K562 (cell line): ENCODE results near the gene ADAT1. TPM values are rescaled to one million over a fixed set of nuclear protein-coding genes. Genes with fewer than 3 reads are reported as not detected.

Experiments used
- ATAC-seq: fragments of 200-7000 bp; cut with Tn5 transposase; 3 replicates; pipeline ENCODE4 v1.9.1; 2020; ENCODE audit warnings: moderate library complexity
- BruUV-seq: library from RNA; stranded (reverse); fragments of 400-500 nt; replicated peaks from 2 replicates; lab custom pipeline; 2021; lab: Mats Ljungman, UMichigan
- CTCF ChIA-PET: fragments of 300-600 bp; formaldehyde crosslinking; extraction: SDS; loops from one replicate; lab custom pipeline; 2021; ENCODE audit warnings: low intra/inter-chr PET ratio; lab: Yijun Ruan, JAX
- POLR2A ChIA-PET: fragments of 300-600, 350-650 bp; sonication (Branson Sonifier 250); formaldehyde crosslinking; extraction: SDS; loops from one replicate; lab custom pipeline; 2021; ENCODE audit warnings: antibody characterized with exemption, inconsistent platforms; lab: Yijun Ruan, JAX
- DNase-seq, 4 experiments: peaks; one replicate each; pipeline versions ENCODE4 v3.0.0 to v3.0.0-alpha.2; 2011 to 2018; ENCODE audit warnings: low spot score in 3 of 4, mixed read lengths in 3 of 4; ENCODE audit errors: extremely low read depth in 1 of 4
- FAIRE-seq: peaks from 2 replicates; lab custom pipeline; 2011; peaks lifted over from hg19 to GRCh38; lab: Jason Lieb, UNC
- H2AFZ ChIP-seq: 2 replicates; pipeline ENCODE4 v1.6.0; 2011; ENCODE audit warnings: low read depth, low read length, control low read depth, inconsistent platforms
- H3K27ac ChIP-seq: fragments of 200-600 bp; 3 replicates; pipeline ENCODE4 v1.8.0; 2011; ENCODE audit warnings: low read depth, mild to moderate bottlenecking, control low read depth, inconsistent platforms, low read length, moderate library complexity, mixed read lengths; ENCODE audit errors: extremely low read depth
- H3K27me3 ChIP-seq, 2 experiments: fragments of 300-600 bp in 1 of 2; 2 replicates in 1 of 2; 3 replicates in 1 of 2; pipeline versions ENCODE4 v1.6.0 to v1.8.0; 2011; ENCODE audit warnings: inconsistent platforms in 2 of 2, low read length in 2 of 2, mild to moderate bottlenecking in 1 of 2, mixed read lengths in 1 of 2, moderate library complexity in 1 of 2; ENCODE audit not compliant: control insufficient read depth in 2 of 2, insufficient read depth in 2 of 2
- H3K36me3 ChIP-seq: fragments of 300-600 bp; 3 replicates; pipeline ENCODE4 v1.8.0; 2011; ENCODE audit warnings: mild to moderate bottlenecking, low read length, inconsistent platforms; ENCODE audit not compliant: control insufficient read depth, insufficient read depth
- H3K4me1 ChIP-seq, 2 experiments: fragments of 200-600 bp in 1 of 2; replicated peaks in 1 of 2; 2 replicates in 1 of 2; 3 replicates in 1 of 2; pipeline versions ENCODE4 v1.5.1 to v1.8.0; 2011; ENCODE audit warnings: inconsistent platforms in 2 of 2, low read length in 2 of 2, mild to moderate bottlenecking in 1 of 2, mixed read lengths in 1 of 2, moderate library complexity in 1 of 2; ENCODE audit not compliant: control insufficient read depth in 2 of 2, insufficient read depth in 2 of 2
- H3K4me2 ChIP-seq: 2 replicates; pipeline ENCODE4 v1.6.1; 2011; ENCODE audit warnings: low read length, control low read depth, inconsistent platforms, mixed read lengths; ENCODE audit not compliant: insufficient read depth
- H3K4me3 ChIP-seq: fragments of 200-600 bp; sonication (generic), shearing (Covaris generic); 2 replicates; pipeline ENCODE4 v1.5.1; 2016; ENCODE audit warnings: control low read depth, inconsistent platforms
- H3K79me2 ChIP-seq: fragments of 200-600 bp; 3 replicates; pipeline ENCODE4 v1.8.0; 2011; ENCODE audit warnings: low read length, inconsistent platforms; ENCODE audit not compliant: control insufficient read depth, insufficient read depth
- H3K9ac ChIP-seq, 2 experiments: 2 replicates each; pipeline versions ENCODE4 v1.6.0 to v1.6.1; 2011; ENCODE audit warnings: low read depth in 2 of 2, low read length in 2 of 2, control low read depth in 1 of 2, inconsistent platforms in 1 of 2, mild to moderate bottlenecking in 1 of 2, mixed read lengths in 1 of 2; ENCODE audit not compliant: insufficient read depth in 1 of 2
- H3K9me1 ChIP-seq: one replicate; pipeline ENCODE4 v1.6.0; 2011; ENCODE audit warnings: inconsistent platforms, mild to moderate bottlenecking, low read length, moderate library complexity; ENCODE audit not compliant: control insufficient read depth, insufficient read depth
- H3K9me3 ChIP-seq: replicated peaks from 2 replicates; pipeline ENCODE4 v1.5.1; 2011; ENCODE audit warnings: low read depth, low read length, inconsistent platforms; ENCODE audit not compliant: control insufficient read depth, insufficient read depth
- H4K20me1 ChIP-seq: replicated peaks from 2 replicates; pipeline ENCODE4 v1.6.1; 2011; ENCODE audit warnings: low read length, inconsistent platforms, mixed read lengths; ENCODE audit not compliant: control insufficient read depth, insufficient read depth
- NR4A1 ChIP-seq, 2 experiments: fragments of 250-450 bp in 1 of 2; fragments of 450-650 bp in 1 of 2; sonication (Bioruptor Pico) in 1 of 2; IDR thresholded peaks; 2 replicates each; pipeline versions ENCODE4 v1.4.0 to v1.6.1; 2016 to 2020; ENCODE audit warnings: mild to moderate bottlenecking in 2 of 2, missing compliant biosample characterization in 1 of 2, missing genetic modification characterization in 1 of 2, moderate library complexity in 1 of 2
- POLR2A ChIP-seq: fragments of 450-650 bp; conservative IDR thresholded peaks from 2 replicates; pipeline ENCODE4 v1.6.1; 2016
- RFX1 ChIP-seq: fragments of 450-650 bp; IDR thresholded peaks from 2 replicates; pipeline ENCODE4 v1.6.1; 2016; ENCODE audit warnings: mild to moderate bottlenecking, moderate library complexity
- ZNF274 ChIP-seq: IDR thresholded peaks from 2 replicates; pipeline ENCODE4 v1.6.1; 2011; ENCODE audit warnings: low read depth, mild to moderate bottlenecking, low read length, moderate library complexity, borderline replicate concordance
- ZNF384 ChIP-seq: IDR thresholded peaks from 2 replicates; pipeline ENCODE4 v1.6.1; 2012; ENCODE audit warnings: low read depth, low read length, improper control_type of control experiment
- WGBS: fragments of 100-300 bp; shearing (Covaris generic); methylation state at CpG from one replicate; pipeline ENCODE4 v1.1.6; 2016; ENCODE audit warnings: low coverage, mixed read lengths; ENCODE audit not compliant: insufficient coverage; ENCODE audit errors: missing lambda C conversion rate; 5-methylcytosine and 5-hydroxymethylcytosine counted together
- in situ Hi-C: fragments of 300-500 bp; cut with MboI; formaldehyde crosslinking; loops from 4 replicates; pipeline ENCODE4 v1.15.0; 2018; ENCODE audit warnings: inconsistent platforms, mixed read lengths
- intact Hi-C: fragments of 100-400 bp; cut with micrococcal nuclease; formaldehyde crosslinking; loops from 2 replicates; pipeline ENCODE4 v1.14.2; 2022
- polyA plus RNA-seq, 8 experiments: library from polyadenylated mRNA; depleted of rRNA in 4 of 8; stranded (reverse) in 5 of 8; unstranded in 3 of 8; fragments of >200 nt; fragmentation: Nextera tagmentation in 2 of 8; fragmentation: Illumina TruSeq in 1 of 8; extraction: Ambion mirVana in 2 of 8; extraction: Trizol in 1 of 8; gene quantifications; 2 replicates each; pipeline versions ENCODE4 v1.2.1 to v1.2.3, GENCODE V29; 2011 to 2014; ENCODE audit warnings: inconsistent platforms in 1 of 8, missing spikeins in 1 of 8
- total RNA-seq, 7 experiments: library from RNA; depleted of rRNA in 6 of 7; stranded (reverse); fragments of >200 nt in 6 of 7; fragmentation: Illumina TruSeq in 2 of 7; extraction: Trizol in 2 of 7; gene quantifications; 2 replicates each; pipeline versions ENCODE4 v1.2.1 to v1.2.3, GENCODE V29; 2011 to 2021; ENCODE audit warnings: low replicate concordance in 1 of 7
- TF ChIP-seq, protein P1 (sequence below), 2 experiments: fragments of 450-650 bp in 1 of 2; IDR thresholded peaks; 2 replicates each; pipeline ENCODE4 v1.6.1; 2011 to 2017; ENCODE audit warnings: low read depth in 2 of 2, antibody characterized with exemption in 1 of 2, borderline replicate concordance in 1 of 2, low read length in 1 of 2, mild to moderate bottlenecking in 1 of 2, mixed read lengths in 1 of 2; ENCODE audit not compliant: control insufficient read depth in 1 of 2
- TF ChIP-seq, protein P2 (sequence below): IDR thresholded peaks from 2 replicates; pipeline ENCODE4 v1.6.1; 2011; ENCODE audit warnings: borderline replicate concordance, low read depth, mild to moderate bottlenecking, moderate library complexity, low read length; ENCODE audit not compliant: insufficient read depth, poor library complexity, severe bottlenecking

Gene ADAT1
- total and polyA plus RNA-seq, 9 of the 15 experiments (the other 6 are each of a cell fraction or from before 2014, with no cell fraction given), result 16.0 to 36.7 (median 28.2) TPM

DNA sequence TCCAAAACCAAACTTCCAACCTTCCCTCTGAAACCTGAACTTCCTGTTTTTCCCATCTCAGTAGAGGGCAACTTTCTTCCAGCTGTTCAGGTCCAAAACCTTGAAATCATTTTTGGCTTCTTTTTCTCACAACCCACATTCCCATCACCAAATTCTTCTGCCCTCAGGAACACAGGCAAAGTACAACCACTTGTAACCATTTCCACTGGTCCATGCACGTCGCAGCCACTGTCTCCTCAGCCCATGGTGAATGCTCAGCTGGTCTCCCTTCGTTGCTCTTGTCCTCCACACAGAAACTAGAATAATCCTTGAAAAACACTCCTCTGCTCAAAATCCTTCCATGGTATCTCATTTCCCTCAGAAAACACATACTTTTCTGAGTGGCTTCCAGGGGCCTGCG, 3.7 kb upstream of the ADAT1 start:
- Histone ChIP-seq H3K79me2 (peaks cover 11% of the 10 kb centered on the region), H3K36me3 (peaks cover 72% of the 10 kb centered on the region), H3K4me3 (no peak overlapping the region), H3K27me3 (no peaks in the 10 kb centered on the region), H3K4me2 (no peak overlapping the region), H3K9me1 (no peaks in the 10 kb centered on the region), H3K4me1 (peaks cover 16 to 18% of the 10 kb centered on the region in 2 experiments), H2AFZ (no peak overlapping the region), H3K9me3 (no peaks in the 10 kb centered on the region), H3K9ac (no peak overlapping the region), H4K20me1 (no peaks in the 10 kb centered on the region), H3K27ac (no peak overlapping the region)
- in situ Hi-C loops, result loop anchor here (25.0 kb wide), 1 partner anchor 1560 kb away; the partner anchor contains the start of genes MON1B and SYCE1L
- CTCF ChIA-PET, result no interaction called here
- DNase-seq (no peak), FAIRE-seq (no peak), ATAC-seq (no peak)
- POLR2A ChIA-PET, result interaction anchor here (0.6 to 1.1 kb wide), 3 partner anchors 21 to 62 kb away, joined by 3 read pairs; partner anchors contain the start of genes KARS1 and TERF2IP
- TF ChIP-seq RFX1 (no peak), ZNF274 (no peak), NR4A1 (CRISPR knock-in tag; IDR thresholded peaks at IDR 0.05) (no peak), NR4A1 (tag; IDR thresholded peaks at IDR 0.05) (no peak), POLR2A (peak; percentile 46; the same call in 1 of the 2 replicates), ZNF384 (no peak)
- TF ChIP-seq, protein P1, sequence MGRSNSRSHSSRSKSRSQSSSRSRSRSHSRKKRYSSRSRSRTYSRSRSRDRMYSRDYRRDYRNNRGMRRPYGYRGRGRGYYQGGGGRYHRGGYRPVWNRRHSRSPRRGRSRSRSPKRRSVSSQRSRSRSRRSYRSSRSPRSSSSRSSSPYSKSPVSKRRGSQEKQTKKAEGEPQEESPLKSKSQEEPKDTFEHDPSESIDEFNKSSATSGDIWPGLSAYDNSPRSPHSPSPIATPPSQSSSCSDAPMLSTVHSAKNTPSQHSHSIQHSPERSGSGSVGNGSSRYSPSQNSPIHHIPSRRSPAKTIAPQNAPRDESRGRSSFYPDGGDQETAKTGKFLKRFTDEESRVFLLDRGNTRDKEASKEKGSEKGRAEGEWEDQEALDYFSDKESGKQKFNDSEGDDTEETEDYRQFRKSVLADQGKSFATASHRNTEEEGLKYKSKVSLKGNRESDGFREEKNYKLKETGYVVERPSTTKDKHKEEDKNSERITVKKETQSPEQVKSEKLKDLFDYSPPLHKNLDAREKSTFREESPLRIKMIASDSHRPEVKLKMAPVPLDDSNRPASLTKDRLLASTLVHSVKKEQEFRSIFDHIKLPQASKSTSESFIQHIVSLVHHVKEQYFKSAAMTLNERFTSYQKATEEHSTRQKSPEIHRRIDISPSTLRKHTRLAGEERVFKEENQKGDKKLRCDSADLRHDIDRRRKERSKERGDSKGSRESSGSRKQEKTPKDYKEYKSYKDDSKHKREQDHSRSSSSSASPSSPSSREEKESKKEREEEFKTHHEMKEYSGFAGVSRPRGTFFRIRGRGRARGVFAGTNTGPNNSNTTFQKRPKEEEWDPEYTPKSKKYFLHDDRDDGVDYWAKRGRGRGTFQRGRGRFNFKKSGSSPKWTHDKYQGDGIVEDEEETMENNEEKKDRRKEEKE (IDR thresholded peaks at IDR 0.05; ENCODE audit: borderline replicate concordance in 1 of 2, control insufficient read depth in 1 of 2, low read depth in 2 of 2, low read length in 1 of 2), result no peak
- TF ChIP-seq, protein P2, sequence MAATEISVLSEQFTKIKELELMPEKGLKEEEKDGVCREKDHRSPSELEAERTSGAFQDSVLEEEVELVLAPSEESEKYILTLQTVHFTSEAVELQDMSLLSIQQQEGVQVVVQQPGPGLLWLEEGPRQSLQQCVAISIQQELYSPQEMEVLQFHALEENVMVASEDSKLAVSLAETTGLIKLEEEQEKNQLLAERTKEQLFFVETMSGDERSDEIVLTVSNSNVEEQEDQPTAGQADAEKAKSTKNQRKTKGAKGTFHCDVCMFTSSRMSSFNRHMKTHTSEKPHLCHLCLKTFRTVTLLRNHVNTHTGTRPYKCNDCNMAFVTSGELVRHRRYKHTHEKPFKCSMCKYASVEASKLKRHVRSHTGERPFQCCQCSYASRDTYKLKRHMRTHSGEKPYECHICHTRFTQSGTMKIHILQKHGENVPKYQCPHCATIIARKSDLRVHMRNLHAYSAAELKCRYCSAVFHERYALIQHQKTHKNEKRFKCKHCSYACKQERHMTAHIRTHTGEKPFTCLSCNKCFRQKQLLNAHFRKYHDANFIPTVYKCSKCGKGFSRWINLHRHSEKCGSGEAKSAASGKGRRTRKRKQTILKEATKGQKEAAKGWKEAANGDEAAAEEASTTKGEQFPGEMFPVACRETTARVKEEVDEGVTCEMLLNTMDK, result no peak
- no TSS peak for BruUV-seq
- intact Hi-C loops, result no loop called here
- 96% methylated on average over 4 of the region's 4 CpGs for WGBS
